HCT116 (cell line): ENCODE results near the gene GHRHR. TPM values are rescaled to one million over a fixed set of nuclear protein-coding genes. Genes with fewer than 3 reads are reported as not detected.

Source experiments
- ATAC-seq: fragments of 200-7000 bp; cut with Tn5 transposase; 2 replicates; pipeline ENCODE4 v1.9.1; 2020; ENCODE audit warnings: mild to moderate bottlenecking, moderate library complexity
- BruUV-seq: library from RNA; stranded (reverse); fragments of 400-500 nt; replicated peaks from 2 replicates; lab custom pipeline; 2021; lab: Mats Ljungman, UMichigan
- CTCF ChIA-PET: fragments of 300-600 bp; sonication (Branson Sonifier 250); formaldehyde crosslinking; loops from one replicate; lab custom pipeline; 2021; ENCODE audit warnings: antibody characterized with exemption; lab: Charles Lee
- POLR2A ChIA-PET: fragments of 300-600, 350-600 bp; sonication (Branson Sonifier 250); formaldehyde crosslinking; loops from one replicate; lab custom pipeline; 2021; ENCODE audit warnings: antibody characterized with exemption; lab: Charles Lee
- RAD21 ChIA-PET, 2 experiments: fragments of 300-600 bp; sonication (Branson Sonifier 250); formaldehyde crosslinking; loops; one replicate each; lab custom pipeline; 2023; ENCODE audit warnings: low total read pairs in 2 of 2; ENCODE audit not compliant: uncharacterized antibody in 2 of 2, unreplicated experiment in 2 of 2, low non-redundant PET in 1 of 2; lab: Charles Lee
- DNase-seq: peaks from one replicate; pipeline ENCODE4 v3.0.0-alpha.2; 2010; ENCODE audit warnings: low read depth, low spot score
- H2AFZ ChIP-seq: fragments of 200-600 bp; shearing (Covaris generic), sonication (generic); 2 replicates; pipeline ENCODE4 v1.6.1; 2017; ENCODE audit warnings: low read depth, mixed run types, mixed read lengths, antibody characterized with exemption, low read length; ENCODE audit not compliant: poor library complexity, severe bottlenecking
- H3K27ac ChIP-seq: 2 replicates; pipeline ENCODE4 v1.5.1; 2012; ENCODE audit warnings: low read depth, low read length
- H3K27me3 ChIP-seq: fragments of 200-600 bp; sonication (generic); 2 replicates; pipeline ENCODE4 v1.6.1; 2016; ENCODE audit warnings: mixed run types, low read length, mixed read lengths; ENCODE audit not compliant: insufficient read depth
- H3K36me3 ChIP-seq, 2 experiments: fragments of 200-500 bp in 1 of 2; fragments of 200-600 bp in 1 of 2; sonication (Bioruptor generic) in 1 of 2; sonication (generic) in 1 of 2; 2 replicates each; pipeline versions ENCODE4 v1.5.1 to v1.6.1; 2014 to 2016; ENCODE audit warnings: low read length in 2 of 2, inconsistent platforms in 1 of 2, mixed read lengths in 1 of 2, mixed run types in 1 of 2; ENCODE audit not compliant: insufficient read depth in 2 of 2, control insufficient read depth in 1 of 2
- H3K4me1 ChIP-seq, 2 experiments: fragments of 200-600 bp in 1 of 2; sonication (generic) in 1 of 2; 2 replicates each; pipeline versions ENCODE4 v1.5.1 to v1.6.1; 2012 to 2017; ENCODE audit warnings: low read length in 2 of 2, inconsistent platforms in 1 of 2, mild to moderate bottlenecking in 1 of 2, mixed read lengths in 1 of 2, mixed run types in 1 of 2, moderate library complexity in 1 of 2; ENCODE audit not compliant: insufficient read depth in 2 of 2, control insufficient read depth in 1 of 2
- H3K4me2 ChIP-seq: fragments of 200-600 bp; sonication (generic); 2 replicates; pipeline ENCODE4 v1.6.1; 2017; ENCODE audit warnings: mixed run types, low read length, mixed read lengths
- H3K4me3 ChIP-seq, 2 experiments: fragments of 200-600 bp in 1 of 2; sonication (generic) in 1 of 2; replicated peaks in 1 of 2; 2 replicates each; pipeline ENCODE4 v1.5.1; 2011 to 2016; ENCODE audit warnings: low read length in 2 of 2, control low read depth in 1 of 2, low read depth in 1 of 2, mild to moderate bottlenecking in 1 of 2, mixed read lengths in 1 of 2, mixed run types in 1 of 2
- H3K79me2 ChIP-seq: fragments of 200-600 bp; sonication (generic); 2 replicates; pipeline ENCODE4 v1.6.1; 2017; ENCODE audit warnings: mild to moderate bottlenecking, mixed run types, low read length, moderate library complexity, mixed read lengths; ENCODE audit not compliant: insufficient read depth
- H3K9ac ChIP-seq: fragments of 200-600 bp; sonication (generic); 2 replicates; pipeline ENCODE4 v1.6.1; 2016; ENCODE audit warnings: low read length, mixed read lengths
- H3K9me2 ChIP-seq: fragments of 200-600 bp; sonication (generic), shearing (Covaris generic); 2 replicates; pipeline ENCODE4 v1.6.1; 2017; ENCODE audit warnings: mixed run types, mild to moderate bottlenecking, moderate library complexity; ENCODE audit not compliant: insufficient read depth
- H3K9me3 ChIP-seq, 2 experiments: fragments of 200-500 bp in 1 of 2; fragments of 200-600 bp in 1 of 2; sonication (Bioruptor generic) in 1 of 2; sonication (generic) in 1 of 2; 2 replicates each; pipeline ENCODE4 v1.6.1; 2014 to 2017; ENCODE audit warnings: low read length in 2 of 2, mixed read lengths in 2 of 2, inconsistent platforms in 1 of 2, low read depth in 1 of 2, mild to moderate bottlenecking in 1 of 2, mixed run types in 1 of 2, moderate library complexity in 1 of 2; ENCODE audit not compliant: control insufficient read depth in 1 of 2, insufficient read depth in 1 of 2
- H4K20me1 ChIP-seq: fragments of 200-600 bp; sonication (generic), shearing (Covaris generic); 2 replicates; pipeline ENCODE4 v1.6.1; 2017; ENCODE audit warnings: mixed run types, mild to moderate bottlenecking, moderate library complexity; ENCODE audit not compliant: insufficient read depth
- CEBPB ChIP-seq: IDR thresholded peaks from 2 replicates; pipeline ENCODE4 v1.6.1; 2012; ENCODE audit warnings: low read depth
- FOSL1 ChIP-seq: IDR thresholded peaks from 2 replicates; pipeline ENCODE4 v1.6.1; 2012; ENCODE audit warnings: low read depth
- REST ChIP-seq: IDR thresholded peaks from 2 replicates; pipeline ENCODE4 v1.6.1; 2012; ENCODE audit warnings: low read depth
- intact Hi-C: fragments of 100-400 bp; cut with micrococcal nuclease; formaldehyde crosslinking; loops from 2 replicates; pipeline ENCODE4 v1.10.0; 2022
- total RNA-seq: library from RNA; stranded (reverse); gene quantifications from one replicate; pipeline ENCODE4 v1.2.1, GENCODE V29; 2021; ENCODE audit not compliant: unreplicated experiment

The GHRHR gene
- total RNA-seq, 1 experiment from 2014 or later = not detected

GRCh38 chr7:30934732-30935568 lies 28.8 kb upstream of the GHRHR start:
- no peaks in the 10 kb centered on the region for H4K20me1 ChIP-seq
- DNase-seq = no peak
- no peaks in the 10 kb centered on the region for H3K79me2 ChIP-seq
- no peak overlapping the region for H3K4me2 ChIP-seq
- CTCF ChIA-PET = no interaction called here
- no peaks in the 10 kb centered on the region for H3K9me3 ChIP-seq
- RAD21 ChIA-PET = no interaction called here
- no peak overlapping the region for H2AFZ ChIP-seq
- H3K4me1 ChIP-seq = peaks cover 3 to 12% of the 10 kb centered on the region in 2 experiments; a peak in 2 of 4 replicates
- intact Hi-C loops = no loop called here
- POLR2A ChIA-PET = no interaction called here
- no peak for TF ChIP-seq CEBPB
- H3K36me3 ChIP-seq = no peaks in the 10 kb centered on the region
- H3K9ac ChIP-seq = no peak overlapping the region
- H3K4me3 ChIP-seq = no peak overlapping the region
- BruUV-seq = no TSS peak
- no peaks in the 10 kb centered on the region for H3K9me2 ChIP-seq
- H3K27ac ChIP-seq = no peak overlapping the region
- no peak for ATAC-seq
- no peaks in the 10 kb centered on the region for H3K27me3 ChIP-seq

- ATAC-seq = no peak
- Histone ChIP-seq H4K20me1 (no peaks in the 10 kb centered on the region), H3K9me2 (no peaks in the 10 kb centered on the region), H2AFZ (no peak overlapping the region), H3K36me3 (no peaks in the 10 kb centered on the region)
- TF ChIP-seq FOSL1 (no peak), REST (no peak)
- TF ChIP-seq, all 23 proteins: peak for 0
- H3K9me3 ChIP-seq = no peaks in the 10 kb centered on the region
- ChIA-PET CTCF (no interaction called here), POLR2A (no interaction called here), RAD21 (no interaction called here)
- no peaks in the 10 kb centered on the region for H3K27me3 ChIP-seq
- no TSS peak for BruUV-seq
- peaks cover 3 to 12% of the 10 kb centered on the region in 2 experiments; a peak in 2 of 4 replicates for H3K4me1 ChIP-seq
- no peak overlapping the region for H3K4me2 ChIP-seq
- intact Hi-C loops = no loop called here
- H3K9ac ChIP-seq = no peak overlapping the region
- H3K27ac ChIP-seq = no peak overlapping the region
- no peaks in the 10 kb centered on the region for H3K79me2 ChIP-seq
- DNase-seq = no peak
- H3K4me3 ChIP-seq = no peak overlapping the region
Observed at GRCh38 chr7:30935569-30935877, 28.2 kb upstream of the GHRHR start.
